Right atrium auricular region (tissue), 2 donors: ENCODE data around the gene GRK1. TPM values are rescaled to one million over a fixed set of nuclear protein-coding genes. Genes with fewer than 3 reads are reported as not detected.

Experiments
- DNase-seq: peaks from one replicate; pipeline ENCODE4 v3.0.0-alpha.2; 2019; ENCODE audit warnings: low spot score
- H3K27ac ChIP-seq, 2 donors: fragments of 200-600 bp; sonication (generic); 1 replicate in 1 of 2; 2 replicates in 1 of 2; pipeline ENCODE4 v1.5.1; 2016 to 2019
- H3K27me3 ChIP-seq, 2 donors: fragments of 200-600 bp; sonication (generic); one replicate each; pipeline versions ENCODE4 v1.5.1 to v1.6.0; 2017 to 2019
- H3K36me3 ChIP-seq: fragments of 200-600 bp; sonication (generic); one replicate; pipeline ENCODE4 v1.5.1; 2016
- H3K4me1 ChIP-seq, 2 donors: fragments of 200-600 bp; sonication (generic); one replicate each; pipeline versions ENCODE4 v1.5.1 to v1.6.0; 2017 to 2019
- H3K4me3 ChIP-seq, 2 donors: fragments of 200-600 bp; sonication (generic); 1 replicate in 1 of 2; 2 replicates in 1 of 2; pipeline ENCODE4 v1.5.1; 2017 to 2019; ENCODE audit warnings: mild to moderate bottlenecking in 1 of 2, moderate library complexity in 1 of 2
- H3K9me3 ChIP-seq, 2 donors: fragments of 200-600 bp; sonication (generic); one replicate each; pipeline ENCODE4 v1.5.1; 2019
- CTCF ChIP-seq, 2 donors: fragments of 200-600 bp; sonication (generic); IDR thresholded peaks; one replicate each; pipeline ENCODE4 v1.5.1; 2019; ENCODE audit warnings: antibody characterized with exemption in 2 of 2
- total RNA-seq, 2 donors: library from RNA; depleted of rRNA; stranded (reverse); fragments of >200 nt; gene quantifications; one replicate each; pipeline ENCODE4 v1.1.0, GENCODE V29; 2016

GRK1 gene
- total RNA-seq, 2 donors from 2014 or later: not detected

- Histone ChIP-seq H3K4me3 (no peak overlapping the region), H3K9me3 (no peaks in the 10 kb centered on the region), H3K27ac (no peak overlapping the region), H3K27me3 (no peaks in the 10 kb centered on the region), H3K4me1 (no peaks in the 10 kb centered on the region), H3K36me3 (peaks cover 21% of the 10 kb centered on the region)
- TF ChIP-seq CTCF (IDR thresholded peaks at IDR 0.05): no peak
- no peak for DNase-seq
Measured at GRCh38 chr13:113625965-113626721, 40.9 kb upstream of the GRK1 start.

- Histone ChIP-seq H3K4me3 (no peak overlapping the region), H3K9me3 (no peaks in the 10 kb centered on the region), H3K4me1 (no peaks in the 10 kb centered on the region), H3K27me3 (no peaks in the 10 kb centered on the region), H3K27ac (no peak overlapping the region), H3K36me3 (peaks cover 27% of the 10 kb centered on the region)
- no peak for DNase-seq
- TF ChIP-seq CTCF (IDR thresholded peaks at IDR 0.05): no peak
Measured at GRCh38 chr13:113627136-113627535, 39.9 kb upstream of the GRK1 start.

GRCh38 chr13:113628291-113629270 is 38.4 kb upstream of the GRK1 start:
- H3K27me3 ChIP-seq: no peaks in the 10 kb centered on the region
- H3K27ac ChIP-seq: no peak overlapping the region
- no peaks in the 10 kb centered on the region for H3K9me3 ChIP-seq
- no peak overlapping the region for H3K4me3 ChIP-seq
- no peaks in the 10 kb centered on the region for H3K4me1 ChIP-seq
- DNase-seq: no peak
- H3K36me3 ChIP-seq: peaks cover 31% of the 10 kb centered on the region
- no peak for TF ChIP-seq CTCF (IDR thresholded peaks at IDR 0.05)

GRCh38 chr13:113629866-113630265 is 37.2 kb upstream of the GRK1 start:
- no peaks in the 10 kb centered on the region for H3K4me1 ChIP-seq
- no peaks in the 10 kb centered on the region for H3K9me3 ChIP-seq
- H3K27ac ChIP-seq: no peak overlapping the region
- DNase-seq: no peak
- no peaks in the 10 kb centered on the region for H3K27me3 ChIP-seq
- TF ChIP-seq CTCF (IDR thresholded peaks at IDR 0.05): no peak
- no peak overlapping the region for H3K4me3 ChIP-seq
- H3K36me3 ChIP-seq: peaks cover 31% of the 10 kb centered on the region

- no peak for DNase-seq
- H3K36me3 ChIP-seq: peaks cover 36% of the 10 kb centered on the region
Measured at GRCh38 chr13:113630296-113630695, 36.7 kb upstream of the GRK1 start.

More at GRCh38 chr13:113630296-113630695, 36.7 kb upstream of the GRK1 start:
- no peak for TF ChIP-seq CTCF (IDR thresholded peaks at IDR 0.05)
- Histone ChIP-seq H3K4me1 (no peaks in the 10 kb centered on the region), H3K4me3 (no peak overlapping the region), H3K27ac (no peak overlapping the region), H3K9me3 (no peaks in the 10 kb centered on the region), H3K27me3 (no peaks in the 10 kb centered on the region)
